GM19239 (cell line): ENCODE results near the gene DLG2.

Source experiments
- DNase-seq: peaks from one replicate; pipeline ENCODE4 v3.0.0; 2011; ENCODE audit warnings: low spot score; ENCODE audit not compliant: insufficient read length
- FAIRE-seq: peaks from 2 replicates; lab custom pipeline; 2011; peaks lifted over from hg19 to GRCh38; lab: Jason Lieb, UNC

DLG2 gene

GRCh38 chr11:84292006-84292405 is 1335.1 kb downstream of the DLG2 start:
- FAIRE-seq (no peak), DNase-seq (no peak)

DNA sequence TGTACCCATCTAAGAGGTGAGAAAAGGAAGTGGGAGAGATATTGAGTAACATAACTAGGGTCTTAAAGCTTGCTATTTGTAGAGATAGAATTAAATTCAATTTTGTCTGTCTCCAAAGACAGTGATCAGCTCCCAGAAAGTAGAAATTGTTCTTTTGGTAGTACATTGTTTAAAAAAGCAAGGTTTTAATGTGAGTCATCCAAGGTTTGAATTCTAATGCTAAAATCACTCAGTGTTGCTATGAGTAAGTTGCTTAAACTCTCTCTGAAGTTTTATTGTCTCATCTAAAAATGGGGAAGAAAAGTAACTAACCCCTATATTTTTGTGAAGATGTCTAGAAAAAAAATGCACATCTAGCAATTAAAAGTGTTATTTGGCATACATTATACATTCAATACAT is 1336.5 kb downstream of the DLG2 start:
- FAIRE-seq, result no peak
- no peak for DNase-seq

GRCh38 chr11:84289381-84289906 is 1337.7 kb downstream of the DLG2 start:
- DNase-seq (peak; percentile 3), FAIRE-seq (no peak)

- DNase-seq (no peak), FAIRE-seq (no peak)
Measured at GRCh38 chr11:84273541-84273940, 1353.6 kb downstream of the DLG2 start.

GRCh38 chr11:84270466-84270865 is 1356.7 kb downstream of the DLG2 start:
- no peak for FAIRE-seq
- no peak for DNase-seq

DNA sequence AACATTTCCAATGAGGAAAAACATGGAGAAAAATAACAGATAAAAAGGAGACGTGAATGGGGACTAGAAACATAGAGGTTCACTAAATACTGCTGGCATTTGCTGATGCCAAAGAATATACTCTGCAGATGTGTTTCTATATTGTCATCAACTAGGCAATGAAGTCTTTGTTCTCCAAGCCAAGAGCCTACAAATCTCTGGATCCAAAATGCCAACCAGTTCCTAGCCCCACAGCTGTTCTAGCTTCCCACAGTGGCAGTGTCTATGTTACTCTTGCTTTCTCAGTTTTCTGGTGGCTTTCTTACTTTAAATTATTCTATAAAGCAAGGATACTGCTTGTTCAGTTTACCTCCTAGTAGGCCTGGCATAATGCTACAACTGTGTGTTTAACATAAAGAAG is 1363.1 kb downstream of the DLG2 start:
- no peak for DNase-seq
- FAIRE-seq, result no peak

GRCh38 chr11:84261707-84262106 is 1365.4 kb downstream of the DLG2 start:
- no peak for FAIRE-seq
- DNase-seq, result no peak

DNA sequence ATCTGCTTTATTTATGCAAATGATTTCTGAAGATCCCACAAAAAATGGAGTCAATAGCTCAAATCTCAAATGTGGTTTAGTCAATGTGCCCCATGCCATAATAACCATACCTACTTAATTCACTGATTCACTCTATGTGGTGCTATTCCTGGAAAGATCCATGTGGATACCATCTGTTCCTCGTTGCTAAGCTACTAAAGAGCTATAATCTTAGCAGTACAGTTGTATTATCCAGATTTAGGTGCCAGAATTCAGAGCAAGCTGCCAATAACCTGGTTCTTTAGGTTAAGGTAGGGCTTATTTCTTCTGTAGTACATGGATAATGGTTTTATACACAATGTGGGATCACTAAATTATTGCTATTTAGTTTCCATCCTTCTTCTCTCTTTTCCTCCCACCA is 1366.3 kb downstream of the DLG2 start:
- DNase-seq, result no peak
- FAIRE-seq, result no peak

DNA sequence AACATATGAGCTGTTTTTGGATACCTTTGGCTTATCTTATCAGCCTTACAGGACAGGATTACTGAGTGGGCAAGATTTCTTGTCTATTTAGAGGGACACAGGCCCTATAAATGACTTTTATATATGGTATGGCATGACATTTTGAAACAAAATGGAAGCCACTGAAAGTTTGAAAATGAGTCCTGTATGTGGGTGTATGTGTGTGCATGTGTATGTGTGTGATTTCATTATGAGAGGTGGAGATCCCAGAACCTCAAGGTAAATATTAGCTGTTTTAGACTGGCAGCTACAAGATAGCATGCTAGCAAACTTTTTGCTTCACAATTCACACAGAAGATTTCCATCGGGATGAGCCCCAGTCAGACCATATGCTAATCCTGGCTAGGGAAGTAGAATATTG is 1370.5 kb downstream of the DLG2 start:
- FAIRE-seq (no peak), DNase-seq (no peak)

DNA sequence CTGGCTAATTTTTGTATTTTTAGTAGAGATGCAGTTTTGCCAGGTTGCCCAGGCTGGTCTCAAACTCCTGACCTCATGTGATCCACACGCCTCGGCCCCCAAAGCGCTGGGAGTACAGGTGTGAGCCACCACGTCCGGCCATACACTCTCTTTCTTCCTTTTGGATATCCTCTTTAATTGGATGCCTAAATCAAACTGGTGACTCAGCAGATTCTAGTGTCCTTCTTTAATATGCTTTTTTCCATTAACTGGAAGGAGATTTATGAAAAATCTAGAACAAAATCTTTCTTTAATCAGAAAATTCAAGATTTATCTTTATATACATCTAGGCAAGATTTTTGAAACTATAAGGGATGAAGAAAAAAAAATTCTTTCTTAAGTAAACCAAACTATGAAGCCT is 1371.7 kb downstream of the DLG2 start:
- DNase-seq (no peak), FAIRE-seq (no peak)

DNA sequence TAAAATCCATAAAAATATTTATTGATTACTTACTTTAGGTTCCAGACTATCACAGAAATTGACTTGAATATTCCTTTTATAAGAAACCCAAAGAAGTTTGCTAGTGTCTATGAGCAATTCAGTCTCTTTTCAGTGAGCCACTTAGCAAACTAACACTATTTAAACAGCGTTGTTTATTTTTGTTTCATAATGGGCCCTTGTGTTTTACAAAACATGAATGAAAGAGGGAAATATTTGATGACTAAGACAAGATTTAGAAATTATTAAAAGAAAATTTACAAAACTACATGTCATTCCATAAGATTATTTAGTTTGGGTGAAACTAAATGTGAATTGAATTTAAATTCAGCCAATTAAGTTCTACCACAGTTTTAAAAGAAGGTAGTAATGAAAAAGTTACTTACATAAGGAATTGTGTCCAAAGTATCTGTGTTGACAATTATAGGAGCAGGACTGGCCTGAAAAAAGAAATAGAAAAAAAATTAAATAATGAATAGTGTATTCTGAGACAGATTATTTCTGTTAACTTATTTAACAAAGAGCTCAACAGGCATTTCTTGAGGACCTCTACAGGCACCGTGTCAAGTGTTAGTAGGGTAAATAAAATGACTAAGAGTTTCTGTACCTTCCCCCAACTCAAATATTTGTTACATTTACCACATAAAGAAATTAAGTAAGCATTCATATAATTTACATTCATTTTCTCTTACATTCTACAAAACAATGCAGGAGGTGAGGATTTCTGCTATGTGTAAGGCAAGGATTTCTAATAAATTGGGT is 1376.1 kb downstream of the DLG2 start:
- no peak for FAIRE-seq
- DNase-seq, result no peak

DNA sequence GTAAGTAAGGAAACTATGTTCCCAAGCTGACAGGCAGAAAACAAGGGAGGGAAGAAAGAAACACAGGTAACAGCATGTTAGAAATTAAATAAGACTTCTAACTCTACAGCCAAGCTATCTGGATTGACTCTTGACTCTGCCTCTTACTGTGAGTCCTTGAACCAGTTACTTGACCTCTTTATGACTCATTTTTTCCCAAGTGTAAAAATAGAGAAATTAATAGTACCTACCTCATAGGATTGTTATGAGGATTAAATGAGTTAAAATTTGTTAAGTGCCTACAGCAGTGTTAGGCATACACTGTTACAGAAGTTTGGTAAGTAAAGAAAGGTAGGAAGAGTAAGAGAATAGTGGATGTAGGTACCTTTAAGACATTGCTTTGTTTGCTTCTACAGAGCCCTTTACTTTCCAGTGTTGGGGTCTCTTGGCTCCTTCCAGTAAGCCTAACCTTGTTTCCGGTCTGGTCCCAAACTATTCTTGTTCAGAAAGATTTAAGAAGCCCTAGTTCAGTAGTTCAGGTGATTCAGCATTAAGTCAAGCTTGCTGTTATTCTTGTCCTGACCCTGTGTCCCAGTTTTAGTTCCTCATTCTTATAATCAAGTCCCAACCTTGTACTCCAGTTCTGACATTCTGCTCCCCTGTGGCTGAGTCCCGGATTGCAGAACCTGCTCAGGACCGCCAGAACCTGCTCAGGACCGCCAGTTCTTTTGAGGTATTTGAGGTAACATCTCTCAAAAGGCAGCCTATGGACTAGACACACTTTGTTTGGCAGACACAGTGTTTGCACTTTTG is 1377.6 kb downstream of the DLG2 start:
- DNase-seq (no peak), FAIRE-seq (no peak)

DNA sequence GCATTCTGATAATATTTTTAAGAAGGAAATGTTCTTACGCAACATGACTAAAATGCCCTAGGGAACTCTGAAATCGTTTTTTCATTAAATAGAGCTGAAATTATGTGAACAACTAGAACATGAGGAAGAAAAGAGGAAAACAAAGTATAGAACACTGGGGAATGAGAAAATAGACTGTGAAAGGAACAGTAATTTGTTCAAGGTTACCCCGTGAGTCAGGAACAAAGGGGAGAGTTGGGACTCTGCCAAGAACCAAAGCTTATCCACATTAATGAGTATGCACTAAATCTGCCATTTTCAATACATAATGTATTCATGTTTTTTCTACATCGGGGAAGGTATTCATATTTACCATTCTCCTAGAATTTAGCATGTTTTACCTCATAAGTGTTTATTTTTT is 1379.2 kb downstream of the DLG2 start:
- no peak for FAIRE-seq
- DNase-seq, result no peak

DNA sequence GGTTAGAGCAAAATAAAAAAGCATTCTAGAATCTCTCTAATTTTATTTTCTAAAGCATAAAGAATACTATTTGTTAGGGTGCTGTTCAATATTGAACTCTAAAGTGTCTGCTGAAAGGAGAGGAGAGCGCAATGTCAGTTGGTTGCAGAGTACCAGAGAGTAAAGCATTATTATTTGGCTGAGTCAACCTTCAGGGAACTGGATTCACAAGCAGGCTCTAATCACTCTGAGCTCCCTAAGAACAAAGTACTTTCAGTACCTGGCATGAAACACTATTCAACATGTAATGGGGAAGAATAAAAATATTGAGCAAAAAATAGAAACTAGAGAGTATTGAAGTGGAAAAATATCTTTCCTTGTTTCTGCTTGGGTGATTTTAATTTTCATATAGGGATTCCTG is 1380.0 kb downstream of the DLG2 start:
- no peak for DNase-seq
- FAIRE-seq, result no peak

DNA sequence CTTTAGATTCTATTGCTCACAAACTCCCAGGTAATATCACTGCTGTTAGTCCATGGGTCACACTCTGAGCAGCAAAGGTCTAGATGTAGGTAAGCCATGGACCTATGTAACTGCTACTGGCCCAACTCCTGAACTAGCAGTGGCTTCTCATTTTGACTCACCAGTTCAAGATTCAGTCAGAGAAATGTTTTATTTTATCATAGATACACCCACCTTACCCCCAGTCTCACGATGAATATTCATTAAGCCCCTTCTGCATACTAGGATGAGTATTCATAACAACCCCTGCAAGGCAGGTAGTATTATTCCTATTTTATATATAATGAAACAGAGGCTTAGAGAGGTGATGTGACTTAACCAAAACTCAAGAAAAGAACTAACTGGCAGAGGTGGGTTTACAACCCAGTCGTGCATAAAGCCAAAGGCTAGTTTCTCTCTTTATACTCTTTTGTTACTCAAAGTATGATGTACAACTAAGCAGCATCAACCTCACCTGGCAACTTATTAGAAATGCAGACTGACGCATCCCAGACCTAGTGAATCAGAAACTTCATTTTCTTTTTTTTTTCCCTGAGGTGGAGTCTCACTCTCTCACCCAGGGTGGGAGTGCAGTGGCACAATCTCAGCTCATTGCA is 1383.4 kb downstream of the DLG2 start:
- FAIRE-seq, result no peak

DNA sequence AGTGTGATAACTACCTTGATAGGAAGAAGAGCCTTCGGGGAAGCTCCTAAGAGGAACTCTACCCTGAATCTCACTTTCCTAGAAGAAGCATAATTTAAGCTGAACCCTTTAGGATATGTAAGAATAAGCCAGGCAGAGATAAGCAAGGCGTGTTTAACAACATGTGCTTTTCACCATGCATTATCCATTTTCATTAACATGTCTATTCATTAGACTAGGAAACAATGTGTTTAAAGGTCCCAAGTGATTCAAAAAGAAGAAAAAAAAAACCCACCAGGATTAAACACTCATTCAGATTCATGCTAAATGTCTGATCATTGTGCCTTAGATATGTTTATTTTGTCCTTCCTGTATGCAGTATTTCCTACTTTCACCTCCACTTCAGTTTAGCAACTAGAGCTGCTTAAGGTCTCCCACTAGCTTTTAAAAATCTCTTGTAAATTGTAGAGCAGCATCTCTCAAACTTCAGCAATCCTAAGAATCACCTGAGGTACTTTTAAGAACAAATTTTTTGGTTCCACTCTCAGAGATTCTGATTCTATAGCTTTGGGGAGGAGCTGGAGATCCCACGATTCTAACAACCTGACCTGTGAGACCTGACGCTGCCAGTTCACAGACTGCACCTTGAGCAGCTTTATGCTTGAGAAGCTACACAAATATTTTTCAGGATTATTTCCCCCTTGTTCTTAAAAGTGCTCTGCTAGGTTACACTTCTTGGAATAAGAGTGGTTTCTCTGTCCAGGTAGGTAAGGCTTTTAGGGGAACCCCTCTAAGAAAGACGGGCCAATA is 1385.6 kb downstream of the DLG2 start:
- DNase-seq (no peak), FAIRE-seq (no peak)

More for the DNA sequence above, 1383.4 kb downstream of the DLG2 start:
- no peak for DNase-seq

- DNase-seq (no peak), FAIRE-seq (no peak)
Measured at GRCh38 chr11:84240847-84241246, 1386.3 kb downstream of the DLG2 start.

DNA sequence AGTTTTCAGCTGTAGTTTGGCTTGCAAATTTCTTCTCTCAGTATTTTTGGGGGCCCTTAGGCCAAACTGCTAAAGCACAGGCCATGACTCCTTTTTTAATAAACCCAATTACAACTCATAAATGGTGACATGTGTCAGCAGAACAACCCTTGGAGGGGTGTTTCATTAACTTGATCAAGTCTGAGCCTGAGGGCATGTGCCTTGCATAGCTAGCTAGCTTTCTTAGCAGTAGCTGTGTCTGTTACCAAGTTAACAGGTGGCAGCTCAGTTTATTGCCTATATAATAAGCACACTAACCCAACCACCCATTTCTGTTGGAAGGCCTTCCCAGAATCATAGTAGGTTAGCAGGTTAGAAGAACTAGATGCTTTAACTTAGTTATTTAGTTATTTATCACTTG is 1390.7 kb downstream of the DLG2 start:
- DNase-seq, result no peak
- FAIRE-seq, result no peak

- DNase-seq, result no peak
- FAIRE-seq, result no peak
Measured at GRCh38 chr11:84234462-84235202, 1392.5 kb downstream of the DLG2 start.

DNA sequence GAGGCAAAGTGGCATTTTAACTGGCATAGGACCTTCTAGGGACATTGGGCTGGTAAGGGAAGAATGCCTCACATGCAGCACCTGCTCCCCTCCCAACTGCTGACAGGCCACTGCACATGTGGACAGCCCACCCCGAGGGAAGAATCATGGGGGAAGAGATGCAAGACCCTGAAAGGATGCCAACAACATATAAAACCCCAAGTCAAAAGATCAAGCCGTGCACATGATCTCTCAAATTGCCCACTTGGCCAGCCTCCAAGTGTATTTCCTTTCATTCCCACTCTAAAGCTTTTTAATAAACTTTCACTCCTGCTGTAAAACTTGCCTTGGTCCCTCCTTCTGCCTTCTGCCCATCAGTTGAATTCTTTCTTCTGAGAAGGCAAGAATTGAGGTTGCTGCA is 1393.1 kb downstream of the DLG2 start:
- DNase-seq, result no peak
- FAIRE-seq, result no peak
